K562 (cell line): ENCODE results near the gene RALA. TPM values are rescaled to one million over a fixed set of nuclear protein-coding genes. Genes with fewer than 3 reads are reported as not detected.
A peak's percentile ranks its signal among the peaks of the same experiment; 100 is the strongest.

ENCODE experiments used
- ARID1B ChIP-seq: fragments of 450-650 bp; IDR thresholded peaks from 2 replicates; pipeline ENCODE4 v1.6.1; 2016; ENCODE audit warnings: antibody characterized with exemption, mild to moderate bottlenecking, inconsistent platforms
- BCL6 ChIP-seq: fragments of 250-450 bp; sonication (Bioruptor Pico); IDR thresholded peaks from 2 replicates; pipeline ENCODE4 v1.4.0; 2020
- BDP1 ChIP-seq: IDR thresholded peaks from 3 replicates; pipeline ENCODE4 v1.6.1; 2011; ENCODE audit not compliant: insufficient read length, insufficient read depth
- BRD9 ChIP-seq: fragments of 450-650 bp; IDR thresholded peaks from 2 replicates; pipeline ENCODE4 v1.6.1; 2018; ENCODE audit warnings: low read depth; ENCODE audit not compliant: partially characterized antibody
- CBFA2T3 ChIP-seq: fragments of 450-650 bp; IDR thresholded peaks from 2 replicates; pipeline ENCODE4 v1.6.1; 2017
- CREB3L1 ChIP-seq: fragments of 450-650 bp; IDR thresholded peaks from 2 replicates; pipeline ENCODE4 v1.6.1; 2014; ENCODE audit warnings: low read depth, mild to moderate bottlenecking, moderate library complexity, borderline replicate concordance
- DIDO1 ChIP-seq: fragments of 450-650 bp; IDR thresholded peaks from 2 replicates; pipeline ENCODE4 v1.6.1; 2016; ENCODE audit warnings: low read depth, missing biosample characterization, missing genetic modification characterization
- FOXK2 ChIP-seq, 2 experiments: fragments of 450-650 bp; IDR thresholded peaks in 1 of 2; conservative IDR thresholded peaks in 1 of 2; 2 replicates each; pipeline ENCODE4 v1.6.1; 2016; ENCODE audit warnings: low read depth in 2 of 2, mild to moderate bottlenecking in 1 of 2
- L3MBTL2 ChIP-seq: fragments of 450-650 bp; IDR thresholded peaks from 2 replicates; pipeline ENCODE4 v1.6.1; 2016; ENCODE audit warnings: mild to moderate bottlenecking, moderate library complexity
- MYC ChIP-seq, 2 experiments: fragments of 250-450 bp in 1 of 2; sonication (Bioruptor Pico) in 1 of 2; IDR thresholded peaks; 2 replicates each; pipeline versions ENCODE4 v1.5.1 to v1.6.1; 2012 to 2021; ENCODE audit warnings: low read depth in 2 of 2, borderline replicate concordance in 1 of 2, improper control_type of control experiment in 1 of 2, low read length in 1 of 2, mild to moderate bottlenecking in 1 of 2, moderate library complexity in 1 of 2
- NCOA6 ChIP-seq: fragments of 450-650 bp; IDR thresholded peaks from 2 replicates; pipeline ENCODE4 v1.6.1; 2017; ENCODE audit warnings: mild to moderate bottlenecking
- NR2C1 ChIP-seq, 2 experiments: fragments of 450-650 bp; IDR thresholded peaks; 2 replicates each; pipeline ENCODE4 v1.6.1; 2017; ENCODE audit warnings: mild to moderate bottlenecking in 2 of 2, antibody characterized with exemption in 1 of 2, inconsistent platforms in 1 of 2, missing compliant biosample characterization in 1 of 2, missing genetic modification characterization in 1 of 2
- NR2F6 ChIP-seq: fragments of 450-650 bp; formaldehyde crosslinking; IDR thresholded peaks from 2 replicates; pipeline ENCODE4 v1.4.0; 2020; ENCODE audit warnings: mild to moderate bottlenecking
- NRF1 ChIP-seq, 2 experiments: fragments of 450-650 bp; IDR thresholded peaks in 1 of 2; conservative IDR thresholded peaks in 1 of 2; 2 replicates each; pipeline ENCODE4 v1.6.1; 2014; ENCODE audit warnings: mild to moderate bottlenecking in 2 of 2
- PHF21A ChIP-seq: fragments of 450-650 bp; IDR thresholded peaks from 2 replicates; pipeline ENCODE4 v1.6.1; 2017; ENCODE audit warnings: low read depth, borderline replicate concordance
- PTRF ChIP-seq: fragments of 450-650 bp; IDR thresholded peaks from 2 replicates; pipeline ENCODE4 v1.6.1; 2016; ENCODE audit warnings: mild to moderate bottlenecking, missing genetic modification characterization, missing compliant biosample characterization
- TAF9B ChIP-seq: fragments of 450-650 bp; IDR thresholded peaks from 2 replicates; pipeline ENCODE4 v1.6.1; 2018; ENCODE audit warnings: mild to moderate bottlenecking; ENCODE audit not compliant: partially characterized antibody
- TGIF2 ChIP-seq: sonication (generic); formaldehyde crosslinking; IDR thresholded peaks from 2 replicates; pipeline ENCODE4 v1.8.1; 2022; ENCODE audit warnings: mild to moderate bottlenecking, missing genetic modification reagents, moderate library complexity
- WHSC1 ChIP-seq: IDR thresholded peaks from one replicate; pipeline ENCODE4 v1.6.1; 2012; ENCODE audit warnings: low read length, control low read depth, inconsistent platforms
- ZBTB9 ChIP-seq: fragments of 450-650 bp; formaldehyde crosslinking; IDR thresholded peaks from 2 replicates; pipeline ENCODE4 v1.4.0; 2020; ENCODE audit warnings: mild to moderate bottlenecking, moderate library complexity
- ZKSCAN1 ChIP-seq: fragments of 150-350 bp; IDR thresholded peaks from 2 replicates; pipeline ENCODE4 v1.6.1; 2016; ENCODE audit warnings: low read depth, low read length
- ZNF175 ChIP-seq: fragments of 200-800 bp; sonication (Bioruptor generic); IDR thresholded peaks from 2 replicates; pipeline ENCODE4 v1.6.1; 2016; ENCODE audit warnings: low read depth, mild to moderate bottlenecking, missing genetic modification characterization, missing compliant biosample characterization
- ZNF507 ChIP-seq: conservative IDR thresholded peaks from 2 replicates; pipeline ENCODE4 v1.6.1; 2017; ENCODE audit warnings: missing genetic modification characterization, missing compliant biosample characterization
- ZNF583 ChIP-seq: fragments of 250-450 bp; sonication (Bioruptor Pico); IDR thresholded peaks from 2 replicates; pipeline ENCODE4 v1.4.0; 2020
- ZNF586 ChIP-seq: fragments of 450-650 bp; formaldehyde crosslinking; conservative IDR thresholded peaks from 2 replicates; pipeline ENCODE4 v1.4.0; 2020; ENCODE audit warnings: mild to moderate bottlenecking, moderate library complexity
- ZZZ3 ChIP-seq: fragments of 450-650 bp; IDR thresholded peaks from 2 replicates; pipeline ENCODE4 v1.6.1; 2016; ENCODE audit warnings: antibody characterized with exemption, mild to moderate bottlenecking, moderate library complexity
- polyA plus RNA-seq, 8 experiments: library from polyadenylated mRNA; depleted of rRNA in 4 of 8; stranded (reverse) in 5 of 8; unstranded in 3 of 8; fragments of >200 nt; fragmentation: Nextera tagmentation in 2 of 8; fragmentation: Illumina TruSeq in 1 of 8; extraction: Ambion mirVana in 2 of 8; extraction: Trizol in 1 of 8; gene quantifications; 2 replicates each; pipeline versions ENCODE4 v1.2.1 to v1.2.3, GENCODE V29; 2011 to 2014; ENCODE audit warnings: inconsistent platforms in 1 of 8, missing spikeins in 1 of 8
- total RNA-seq, 7 experiments: library from RNA; depleted of rRNA in 6 of 7; stranded (reverse); fragments of >200 nt in 6 of 7; fragmentation: Illumina TruSeq in 2 of 7; extraction: Trizol in 2 of 7; gene quantifications; 2 replicates each; pipeline versions ENCODE4 v1.2.1 to v1.2.3, GENCODE V29; 2011 to 2021; ENCODE audit warnings: low replicate concordance in 1 of 7

The RALA gene
- total and polyA plus RNA-seq, 9 of the 15 experiments (the other 6 are each of a cell fraction or from before 2014, with no cell fraction given), result 7.2 to 28.0 (median 25.7) TPM

GRCh38 chr7:39741942-39742623 is 118.7 kb downstream of the RALA start (continued):
- TF ChIP-seq NRF1 (conservative IDR thresholded peaks at IDR 0.05 in 1 of 2, IDR thresholded peaks at IDR 0.05 in 1 of 2) (0 out of 4 replicates have a peak, but pooled peaks of 1 of the 2 experiments have one; percentile 18), BDP1 (no peak), ZNF507 (tag) (no peak), TGIF2 (CRISPR knock-in tag) (no peak), TAF9B (no peak), BRD9 (no peak), FOXK2 (conservative IDR thresholded peaks at IDR 0.05 in 1 of 2, IDR thresholded peaks at IDR 0.05 in 1 of 2; ENCODE audit: low read depth in 2 of 2) (no peak), MYC (IDR thresholded peaks at IDR 0.05; ENCODE audit: low read depth, low read length) (0 out of 2 replicates have a peak, but pooled peaks have one; percentile 27), MYC (CRISPR knock-in tag; IDR thresholded peaks at IDR 0.05; ENCODE audit: borderline replicate concordance, low read depth) (no peak), ZKSCAN1 (no peak), NR2F6 (CRISPR knock-in tag) (no peak), NR2C1 (IDR thresholded peaks at IDR 0.05) (no peak), NR2C1 (tag; IDR thresholded peaks at IDR 0.05) (no peak), ARID1B (no peak), PTRF (tag) (no peak), BCL6 (CRISPR knock-in tag) (no peak), PHF21A (no peak), ZZZ3 (no peak), CREB3L1 (no peak), DIDO1 (tag) (no peak), L3MBTL2 (no peak; the same call in 1 of the 2 replicates), ZBTB9 (CRISPR knock-in tag) (no peak), NCOA6 (no peak), CBFA2T3 (no peak), ZNF583 (CRISPR knock-in tag) (no peak), WHSC1 (no peak), ZNF586 (CRISPR knock-in tag) (no peak), ZNF175 (CRISPR knock-in tag) (no peak)
